Measurements from ENCODE around the gene ASPG. TPM values are rescaled to one million over a fixed set of nuclear protein-coding genes. Genes with fewer than 3 reads are reported as not detected.

Gene ASPG
- total RNA-seq, 1 experiment from 2014 or later, result not detected

DNA sequence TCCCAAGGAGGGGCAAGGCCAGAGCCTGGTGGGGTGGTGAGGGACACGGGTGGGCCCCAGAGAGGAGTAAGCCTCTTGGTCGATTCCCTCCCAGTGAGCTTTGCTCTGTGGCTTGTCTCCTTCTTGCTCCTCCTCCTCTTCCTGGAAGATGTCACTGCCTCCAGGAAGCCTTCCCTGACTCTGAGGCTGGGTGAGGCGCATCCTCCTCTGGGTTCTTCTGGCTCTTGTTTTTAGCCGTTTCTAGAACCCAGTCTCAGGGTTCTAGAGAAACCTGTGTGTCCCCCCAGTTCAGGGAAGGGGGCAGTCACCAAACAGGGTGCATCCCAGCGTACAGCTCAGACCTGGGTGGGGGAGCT lies 65.5 kb downstream of the ASPG start:
- no peak overlapping the region for H3K4me3 ChIP-seq (ENCODE audit: low read depth in 2 of 2, low read length in 2 of 2)
- ChIA-PET POLR2A (no interaction called here), CTCF (no interaction called here)
- H3K36me3 ChIP-seq (ENCODE audit: control insufficient read depth, insufficient read depth, low read length), result no peaks in the 10 kb centered on the region
- intact Hi-C loops (cut with micrococcal nuclease; ENCODE audit: unreplicated experiment) (no loop called here), in situ Hi-C loops (cut with HindIII; ENCODE audit: low pct_unique_long_range_greater_than_20kb, low sequenced_read_pairs) (no loop called here)
- TF ChIP-seq POLR2AphosphoS5 (IDR thresholded peaks at IDR 0.05; ENCODE audit: low read depth, low read length) (no peak), TCF7L2 (IDR thresholded peaks at IDR 0.05; ENCODE audit: low read depth, low read length) (no peak), SIN3A (IDR thresholded peaks at IDR 0.05; ENCODE audit: borderline replicate concordance, insufficient read depth, low read depth, low read length) (no peak)
- TF ChIP-seq, protein P1, sequence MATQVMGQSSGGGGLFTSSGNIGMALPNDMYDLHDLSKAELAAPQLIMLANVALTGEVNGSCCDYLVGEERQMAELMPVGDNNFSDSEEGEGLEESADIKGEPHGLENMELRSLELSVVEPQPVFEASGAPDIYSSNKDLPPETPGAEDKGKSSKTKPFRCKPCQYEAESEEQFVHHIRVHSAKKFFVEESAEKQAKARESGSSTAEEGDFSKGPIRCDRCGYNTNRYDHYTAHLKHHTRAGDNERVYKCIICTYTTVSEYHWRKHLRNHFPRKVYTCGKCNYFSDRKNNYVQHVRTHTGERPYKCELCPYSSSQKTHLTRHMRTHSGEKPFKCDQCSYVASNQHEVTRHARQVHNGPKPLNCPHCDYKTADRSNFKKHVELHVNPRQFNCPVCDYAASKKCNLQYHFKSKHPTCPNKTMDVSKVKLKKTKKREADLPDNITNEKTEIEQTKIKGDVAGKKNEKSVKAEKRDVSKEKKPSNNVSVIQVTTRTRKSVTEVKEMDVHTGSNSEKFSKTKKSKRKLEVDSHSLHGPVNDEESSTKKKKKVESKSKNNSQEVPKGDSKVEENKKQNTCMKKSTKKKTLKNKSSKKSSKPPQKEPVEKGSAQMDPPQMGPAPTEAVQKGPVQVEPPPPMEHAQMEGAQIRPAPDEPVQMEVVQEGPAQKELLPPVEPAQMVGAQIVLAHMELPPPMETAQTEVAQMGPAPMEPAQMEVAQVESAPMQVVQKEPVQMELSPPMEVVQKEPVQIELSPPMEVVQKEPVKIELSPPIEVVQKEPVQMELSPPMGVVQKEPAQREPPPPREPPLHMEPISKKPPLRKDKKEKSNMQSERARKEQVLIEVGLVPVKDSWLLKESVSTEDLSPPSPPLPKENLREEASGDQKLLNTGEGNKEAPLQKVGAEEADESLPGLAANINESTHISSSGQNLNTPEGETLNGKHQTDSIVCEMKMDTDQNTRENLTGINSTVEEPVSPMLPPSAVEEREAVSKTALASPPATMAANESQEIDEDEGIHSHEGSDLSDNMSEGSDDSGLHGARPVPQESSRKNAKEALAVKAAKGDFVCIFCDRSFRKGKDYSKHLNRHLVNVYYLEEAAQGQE (IDR thresholded peaks at IDR 0.05; ENCODE audit: insufficient read depth in 1 of 2, low read depth in 2 of 2, low read length in 1 of 2), result no peak
- TF ChIP-seq, protein P2, sequence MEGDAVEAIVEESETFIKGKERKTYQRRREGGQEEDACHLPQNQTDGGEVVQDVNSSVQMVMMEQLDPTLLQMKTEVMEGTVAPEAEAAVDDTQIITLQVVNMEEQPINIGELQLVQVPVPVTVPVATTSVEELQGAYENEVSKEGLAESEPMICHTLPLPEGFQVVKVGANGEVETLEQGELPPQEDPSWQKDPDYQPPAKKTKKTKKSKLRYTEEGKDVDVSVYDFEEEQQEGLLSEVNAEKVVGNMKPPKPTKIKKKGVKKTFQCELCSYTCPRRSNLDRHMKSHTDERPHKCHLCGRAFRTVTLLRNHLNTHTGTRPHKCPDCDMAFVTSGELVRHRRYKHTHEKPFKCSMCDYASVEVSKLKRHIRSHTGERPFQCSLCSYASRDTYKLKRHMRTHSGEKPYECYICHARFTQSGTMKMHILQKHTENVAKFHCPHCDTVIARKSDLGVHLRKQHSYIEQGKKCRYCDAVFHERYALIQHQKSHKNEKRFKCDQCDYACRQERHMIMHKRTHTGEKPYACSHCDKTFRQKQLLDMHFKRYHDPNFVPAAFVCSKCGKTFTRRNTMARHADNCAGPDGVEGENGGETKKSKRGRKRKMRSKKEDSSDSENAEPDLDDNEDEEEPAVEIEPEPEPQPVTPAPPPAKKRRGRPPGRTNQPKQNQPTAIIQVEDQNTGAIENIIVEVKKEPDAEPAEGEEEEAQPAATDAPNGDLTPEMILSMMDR (IDR thresholded peaks at IDR 0.05), result no peak
- no peak overlapping the region for H3K27ac ChIP-seq (ENCODE audit: low read length)
- no peaks in the 10 kb centered on the region for H3K9me3 ChIP-seq (ENCODE audit: control insufficient read depth, insufficient read depth, low read depth, low read length)
- H3K4me1 ChIP-seq (ENCODE audit: control insufficient read depth, insufficient read depth, low read length), result peaks cover 5% of the 10 kb centered on the region
- no peaks in the 10 kb centered on the region for H3K27me3 ChIP-seq (ENCODE audit: control insufficient read depth, insufficient read depth, low read length)
- BruUV-seq (replicated peaks), result no TSS peak
- ATAC-seq (no peak), DNase-seq (ENCODE audit: low read depth, low spot score) (no peak)

GRCh38 chr14:104151566-104152245 lies 66.2 kb downstream of the ASPG start:
- intact Hi-C loops (cut with micrococcal nuclease; ENCODE audit: unreplicated experiment), result no loop called here
- no peak for ATAC-seq
- in situ Hi-C loops (cut with HindIII; ENCODE audit: low pct_unique_long_range_greater_than_20kb, low sequenced_read_pairs), result no loop called here
- ChIA-PET CTCF (no interaction called here), POLR2A (no interaction called here)
- Histone ChIP-seq H3K27ac (ENCODE audit: low read length) (no peak overlapping the region), H3K9me3 (ENCODE audit: control insufficient read depth, insufficient read depth, low read depth, low read length) (no peaks in the 10 kb centered on the region), H3K4me3 (ENCODE audit: low read depth in 2 of 2, low read length in 2 of 2) (no peak overlapping the region), H3K27me3 (ENCODE audit: control insufficient read depth, insufficient read depth, low read length) (no peaks in the 10 kb centered on the region), H3K36me3 (ENCODE audit: control insufficient read depth, insufficient read depth, low read length) (no peaks in the 10 kb centered on the region), H3K4me1 (ENCODE audit: control insufficient read depth, insufficient read depth, low read length) (peaks cover 5% of the 10 kb centered on the region)
- no peak for DNase-seq (ENCODE audit: low read depth, low spot score)
- TF ChIP-seq SIN3A (IDR thresholded peaks at IDR 0.05; ENCODE audit: borderline replicate concordance, insufficient read depth, low read depth, low read length) (no peak), TCF7L2 (IDR thresholded peaks at IDR 0.05; ENCODE audit: low read depth, low read length) (no peak), POLR2AphosphoS5 (IDR thresholded peaks at IDR 0.05; ENCODE audit: low read depth, low read length) (no peak)
- TF ChIP-seq, protein P1 (IDR thresholded peaks at IDR 0.05; ENCODE audit: insufficient read depth in 1 of 2, low read depth in 2 of 2, low read length in 1 of 2), result no peak
- TF ChIP-seq, protein P2 (IDR thresholded peaks at IDR 0.05), result no peak
- no TSS peak for BruUV-seq (replicated peaks)

All from Panc1 (cell line).